HG03196 (cell line): ENCODE results near the gene ADA.
"Not testable (repeated sequence)": the region's sequence is repeated elsewhere in the genome, so short reads cannot be mapped to it uniquely, and the experiment has no call there.

Experiments
- ATAC-seq: cut with Tn5 transposase; IDR thresholded peaks from one replicate; pipeline ENCODE4 v1.9.1; 2021; ENCODE audit not compliant: unreplicated experiment

The ADA gene

GRCh38 chr20:44651684-44652423 is at the start of gene ADA:
ADA (minus strand) TSS chr20:44651699; CDS start chr20:44651607, 92 bp downstream.
- ATAC-seq = no peak

DNA sequence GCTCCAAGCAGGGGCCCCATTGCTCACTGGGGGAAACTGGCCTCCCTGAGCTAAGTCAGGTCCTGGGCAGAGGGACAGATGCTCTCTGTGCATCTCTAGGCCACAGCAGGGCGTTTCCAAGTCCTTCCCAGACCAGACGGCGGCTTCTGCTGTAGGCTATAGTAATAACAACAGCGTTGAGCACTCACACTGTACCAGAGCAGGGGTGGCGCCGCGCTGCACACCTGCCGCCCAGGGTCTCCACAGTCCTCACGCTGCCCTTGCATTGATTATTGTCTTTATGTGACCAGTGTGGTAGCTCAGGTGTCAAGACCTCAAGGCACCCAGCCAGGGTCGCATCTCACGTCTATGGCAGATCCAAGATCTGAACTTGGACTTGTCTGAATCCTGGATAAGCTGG is 48.8 kb upstream of the ADA start:
- no peak for ATAC-seq

DNA sequence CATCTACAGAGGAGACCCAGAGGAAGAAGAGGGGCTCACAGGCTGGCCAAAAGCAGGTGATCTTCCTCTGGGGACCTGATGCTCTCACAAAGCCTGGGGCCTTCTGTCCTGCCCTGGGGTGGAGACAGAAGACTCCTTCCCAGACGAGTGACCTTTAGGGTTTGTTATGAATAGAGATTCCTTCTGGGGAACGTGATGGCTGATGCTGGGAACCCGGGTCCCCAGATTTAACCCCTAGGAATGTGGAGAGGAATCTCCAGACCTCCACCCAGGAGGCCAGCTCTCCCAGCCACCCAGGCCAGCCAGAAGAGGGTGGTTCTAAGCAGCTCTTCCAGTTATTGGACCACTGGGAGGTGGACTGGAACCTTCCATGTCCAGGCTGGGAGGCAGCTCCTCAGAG is 46.9 kb upstream of the ADA start:
- no peak for ATAC-seq

DNA sequence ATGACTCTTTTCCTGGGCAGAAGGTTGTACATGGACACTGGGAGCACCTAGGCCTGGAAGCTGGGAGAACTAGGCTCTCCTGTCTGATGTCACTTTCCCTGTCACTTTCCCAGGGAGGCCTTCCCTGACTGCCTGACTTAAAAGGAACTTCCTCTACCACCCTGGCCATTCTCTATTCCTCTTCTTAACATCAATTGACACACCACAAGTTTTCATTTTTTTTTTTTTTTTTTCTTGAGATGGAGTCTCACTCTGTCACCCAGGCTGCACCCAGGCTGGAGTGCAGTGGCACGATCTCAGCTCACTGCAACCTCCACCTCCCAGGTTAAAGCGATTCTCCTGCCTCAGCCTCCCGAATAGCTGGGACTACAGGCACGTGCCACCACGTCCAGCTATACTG is 45.5 kb upstream of the ADA start:
- not testable (repeated sequence) for ATAC-seq

DNA sequence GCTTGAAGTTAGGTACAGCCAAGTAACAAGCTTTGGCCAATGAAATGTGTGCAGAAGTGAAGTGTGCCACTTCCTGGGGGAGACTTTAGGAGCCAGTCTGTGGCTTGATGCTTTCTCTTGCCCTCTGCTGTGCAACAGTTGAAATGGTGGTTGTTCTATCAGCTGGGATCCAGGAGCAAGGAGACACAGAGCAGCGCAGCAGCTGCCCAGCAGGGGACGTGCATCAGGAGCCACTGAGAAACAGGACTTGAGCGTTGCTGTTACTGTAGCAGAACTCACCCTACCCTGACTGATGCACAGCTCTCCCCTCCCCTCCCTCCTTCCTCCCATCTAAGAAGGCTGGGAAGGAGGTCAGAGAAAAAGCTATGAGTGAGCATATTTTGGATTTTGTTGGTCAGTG is 44.8 kb upstream of the ADA start:
- no peak for ATAC-seq

DNA sequence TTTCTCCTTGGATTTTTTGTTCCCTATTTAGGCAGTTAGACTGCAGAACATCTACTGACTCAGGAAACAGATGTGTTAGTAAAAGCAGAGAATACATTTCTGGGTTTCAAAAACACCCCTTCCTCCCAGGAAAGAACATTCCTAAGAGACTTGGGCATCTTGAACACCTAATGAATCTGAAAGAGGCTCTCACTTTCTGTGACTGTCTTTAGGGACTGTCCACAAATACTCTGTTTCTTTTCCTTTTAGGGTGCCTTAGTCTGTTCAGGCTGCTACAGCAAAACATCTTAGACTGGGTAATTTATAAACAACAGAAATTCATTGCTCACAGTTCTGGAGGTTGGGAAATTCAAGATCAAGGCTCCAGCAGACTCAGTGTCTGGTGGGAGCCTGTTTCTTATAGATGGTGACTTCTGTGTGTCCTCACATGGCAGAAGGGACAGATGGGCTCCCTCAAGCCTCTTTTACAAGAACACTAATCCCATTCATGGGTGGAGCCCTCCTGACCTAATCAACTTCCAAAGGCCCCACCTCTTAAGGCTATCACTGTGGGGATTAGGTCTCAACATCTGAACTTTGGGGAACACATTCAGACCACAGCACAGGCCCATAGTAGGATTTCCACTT is 44.3 kb upstream of the ADA start:
- no peak for ATAC-seq

DNA sequence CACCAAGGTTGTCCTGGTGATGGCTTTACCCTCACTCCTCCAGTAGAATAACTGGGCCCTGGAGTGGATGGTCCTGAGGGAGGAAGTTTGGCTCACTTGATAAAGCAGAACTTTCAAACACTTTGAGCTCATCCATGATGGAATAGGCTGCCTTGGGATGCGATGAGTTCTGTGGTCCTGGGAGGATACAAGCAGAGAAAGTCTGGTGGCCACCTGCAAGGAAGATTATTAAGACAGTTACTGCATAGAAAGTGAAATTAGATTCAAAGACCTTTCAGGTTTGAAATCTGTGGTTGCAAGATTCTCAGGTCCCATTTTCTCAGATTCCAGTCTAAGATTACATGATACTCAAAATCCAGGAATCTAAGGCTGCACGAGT is 43.8 kb upstream of the ADA start:
- no peak for ATAC-seq

DNA sequence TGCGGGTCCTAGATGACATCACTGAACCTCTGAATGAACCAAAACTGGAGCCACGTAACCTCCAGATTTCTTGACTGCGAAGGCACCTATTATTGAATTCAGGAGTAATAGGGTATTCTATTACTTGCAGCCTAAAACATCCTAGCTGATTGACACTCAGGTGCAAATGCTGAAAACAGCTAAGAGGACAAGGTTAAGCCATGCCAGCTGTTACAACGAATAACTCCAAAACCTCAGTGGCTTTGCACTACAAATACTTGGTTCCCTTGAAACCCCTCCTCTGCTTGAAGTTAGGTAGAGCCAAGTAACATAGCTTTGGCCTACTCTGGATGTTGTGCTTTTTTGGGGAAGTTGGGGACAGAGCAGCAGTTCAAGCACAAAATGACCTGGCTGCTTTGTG is 42.7 kb upstream of the ADA start:
- no peak for ATAC-seq

DNA sequence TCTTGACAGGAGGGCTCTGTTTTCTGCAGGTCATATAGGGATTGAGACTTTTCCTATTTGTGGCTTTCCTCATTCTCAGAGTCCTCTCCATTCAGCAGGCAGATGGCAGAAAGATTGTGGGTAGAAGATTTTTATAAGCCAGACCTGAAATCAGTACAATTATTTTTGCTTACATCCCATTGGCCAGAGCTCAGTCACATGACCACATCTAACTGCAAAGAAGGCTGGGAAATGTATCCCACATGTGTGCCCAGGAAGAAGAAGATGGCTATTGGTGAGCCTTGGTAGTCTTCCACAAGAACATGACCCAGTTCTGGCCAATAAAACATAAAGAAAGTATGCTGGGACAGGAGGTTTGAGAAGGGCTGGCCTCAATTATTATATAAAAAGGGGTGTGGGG is 42.1 kb upstream of the ADA start:
- ATAC-seq = no peak

GRCh38 chr20:44692932-44693480 is 41.5 kb upstream of the ADA start:
- ATAC-seq = no peak

- ATAC-seq = no peak
Measured at GRCh38 chr20:44691424-44692423, 40.2 kb upstream of the ADA start.

DNA sequence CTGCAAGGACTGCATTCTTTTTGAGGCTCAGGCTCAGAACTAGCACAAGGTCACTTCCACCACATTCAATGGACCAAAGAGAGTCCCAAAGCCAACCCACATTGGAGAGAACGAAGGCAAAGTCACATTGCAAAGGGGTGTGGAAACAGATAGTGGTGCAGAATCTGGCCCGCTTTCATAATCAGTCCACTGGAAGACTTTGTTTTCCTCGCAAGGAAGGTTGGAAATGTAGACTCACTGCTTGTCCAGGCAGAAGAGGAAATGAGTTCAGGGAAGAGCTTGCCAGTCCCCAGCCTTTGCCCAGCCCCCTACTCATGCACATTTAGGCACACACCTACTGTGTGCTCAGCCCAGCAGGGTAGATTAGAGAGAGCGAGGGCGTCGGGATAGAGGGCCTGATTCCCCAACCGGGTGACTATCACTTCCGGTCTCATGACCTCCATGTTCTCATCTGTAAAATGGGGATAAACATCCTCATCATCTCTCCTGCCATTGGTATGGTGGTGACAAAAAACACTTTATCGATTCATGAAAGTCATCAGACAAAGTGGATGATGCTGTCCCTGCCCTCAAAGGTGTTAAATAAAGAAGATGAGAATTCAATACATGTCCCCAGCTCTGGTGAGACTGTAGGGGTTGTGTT is 39.4 kb upstream of the ADA start:
- no peak for ATAC-seq

DNA sequence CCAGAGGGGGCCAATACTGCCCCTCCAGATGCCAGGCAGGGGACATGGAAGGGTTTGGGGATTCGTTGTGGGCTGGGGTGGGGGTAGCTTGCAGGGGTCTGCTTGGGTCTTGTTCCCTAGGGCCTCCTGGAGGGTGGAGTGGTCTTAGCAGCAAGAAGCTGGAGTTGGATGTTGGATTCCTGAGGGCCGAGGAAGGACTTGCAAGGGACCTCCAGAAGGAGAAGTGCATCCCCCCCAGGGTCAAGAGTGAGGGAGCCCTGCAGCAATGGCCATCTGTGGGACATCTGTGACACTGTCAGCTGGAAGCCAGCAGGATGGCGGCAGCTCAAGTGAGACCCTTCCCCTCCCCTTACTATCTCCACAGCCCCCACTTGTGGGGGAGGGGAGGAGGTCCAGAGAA is 38.3 kb upstream of the ADA start:
- ATAC-seq = no peak

DNA sequence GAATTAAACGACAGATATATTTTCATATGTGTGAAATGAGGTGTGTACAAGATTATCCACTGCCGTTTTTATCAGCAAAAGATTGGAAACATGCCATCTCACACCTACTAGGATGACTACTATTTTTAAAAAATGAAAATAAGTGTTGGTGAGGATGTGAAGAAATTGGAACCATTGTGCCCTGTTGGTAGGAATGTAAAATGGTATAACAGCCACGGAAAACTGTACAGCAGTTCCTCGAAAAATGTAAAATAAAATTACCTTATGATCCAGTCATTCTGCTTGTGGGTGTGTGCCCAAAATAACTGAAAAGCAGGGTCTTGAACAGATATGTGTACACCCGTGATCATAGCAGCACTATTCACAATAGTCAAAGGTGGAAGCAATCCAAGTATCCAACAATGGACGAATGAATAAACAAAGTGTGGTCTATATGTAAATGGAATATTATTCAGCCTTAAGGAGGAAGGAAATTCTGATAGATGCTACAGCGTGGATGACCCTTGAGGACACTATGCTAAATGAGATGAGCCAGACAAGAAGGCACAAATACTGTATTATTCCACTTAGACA is 36.6 kb upstream of the ADA start:
- no peak for ATAC-seq

DNA sequence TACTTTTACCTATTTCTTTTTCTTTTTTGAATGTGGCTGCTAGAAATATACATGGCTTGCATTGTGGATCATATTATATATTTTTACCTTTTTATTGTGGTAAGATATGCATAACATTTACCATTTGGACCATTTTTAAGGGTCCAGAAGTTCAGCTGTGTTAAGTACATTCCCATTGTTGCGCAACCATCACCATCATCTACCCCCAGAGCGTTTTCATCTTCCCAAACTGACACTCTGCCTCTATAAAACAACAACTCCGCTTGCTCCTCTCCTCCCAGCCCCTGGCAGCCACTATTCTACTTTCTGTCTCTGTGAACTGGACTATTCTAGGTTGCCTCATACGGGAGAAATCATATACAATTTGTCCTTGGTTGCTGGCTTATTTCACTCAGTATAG is 35.4 kb upstream of the ADA start:
- no peak for ATAC-seq

- ATAC-seq = no peak
Measured at GRCh38 chr20:44684047-44684967, 32.8 kb upstream of the ADA start.

DNA sequence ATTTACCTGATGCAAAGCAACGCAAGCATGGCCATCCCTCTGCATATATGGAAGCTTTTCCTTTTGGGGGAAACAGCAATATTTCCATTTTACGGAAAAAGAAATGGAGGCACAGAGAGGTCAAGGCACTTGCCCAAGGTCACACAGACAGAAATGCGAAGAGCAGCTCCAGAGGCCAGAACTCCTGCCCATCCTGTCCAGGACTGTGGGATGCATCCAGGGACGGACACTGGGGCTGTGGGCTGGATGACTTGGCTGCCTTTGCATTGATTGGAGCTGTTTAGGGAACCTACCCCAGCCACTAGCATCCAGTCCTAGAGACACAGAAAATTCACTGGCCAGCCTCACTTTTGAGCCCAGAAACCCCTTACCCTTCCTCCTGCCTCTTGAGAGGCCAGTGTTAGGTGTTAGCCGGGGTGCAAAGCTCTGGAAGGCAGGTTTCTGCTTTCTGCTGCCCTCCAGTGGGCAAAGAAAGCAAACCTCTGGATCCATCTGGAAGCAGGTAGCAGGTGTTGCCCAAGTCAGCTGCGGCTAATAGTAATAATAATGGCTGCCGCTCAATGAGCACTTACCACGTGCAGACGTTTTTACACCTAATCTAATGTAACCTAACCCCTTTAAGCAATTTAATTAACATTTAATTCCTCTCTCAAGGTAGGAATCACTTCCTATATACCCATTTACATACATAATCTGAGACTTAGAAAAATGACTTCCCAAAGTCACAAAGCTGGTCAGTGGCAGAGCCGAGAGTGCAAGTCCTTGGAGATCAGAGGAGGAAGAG is 32.0 kb upstream of the ADA start:
- ATAC-seq = peak; percentile 55

DNA sequence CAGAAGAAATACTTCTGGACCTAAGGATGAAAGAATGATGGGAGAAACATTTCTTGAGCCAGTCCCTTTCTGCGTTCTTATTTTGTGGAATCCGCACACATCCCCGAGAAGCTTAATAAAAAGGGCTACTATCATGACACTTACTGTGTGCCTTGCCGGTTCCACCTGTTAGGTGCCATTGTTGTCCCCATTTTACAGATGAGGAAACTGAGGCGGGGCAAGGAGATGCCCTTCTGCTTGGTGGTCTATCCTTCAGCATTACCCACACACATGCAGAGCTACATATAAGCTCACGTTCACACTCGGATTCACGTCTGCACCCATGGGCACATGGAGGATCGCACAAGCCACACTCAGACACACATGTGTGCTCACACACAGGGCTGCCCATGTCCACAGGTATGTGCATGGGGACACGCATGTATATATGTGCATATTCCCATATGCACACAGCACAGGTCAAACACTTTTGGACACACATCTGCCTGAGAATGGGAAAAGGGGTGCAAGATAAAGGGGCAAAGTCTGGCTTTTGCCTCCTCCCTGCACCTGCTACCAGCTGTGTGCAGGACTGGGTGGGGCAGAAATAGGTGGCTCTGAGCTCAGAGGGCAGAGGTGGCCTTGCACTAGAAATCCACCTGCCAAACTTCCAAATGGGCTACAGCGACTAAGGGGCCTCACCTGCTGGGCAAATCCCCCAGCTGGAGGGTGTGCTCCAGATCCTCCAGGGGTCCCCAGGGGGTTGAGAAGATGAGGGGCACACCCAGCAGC is 30.5 kb upstream of the ADA start:
- no peak for ATAC-seq
